ENCODE results near the gene PPOX. TPM values are rescaled to one million over a fixed set of nuclear protein-coding genes. Genes with fewer than 3 reads are reported as not detected.
A peak's percentile ranks its signal among the peaks of the same experiment; 100 is the strongest.

PPOX gene
- total RNA-seq, 1 experiment from 2014 or later: 14.3 TPM

DNA sequence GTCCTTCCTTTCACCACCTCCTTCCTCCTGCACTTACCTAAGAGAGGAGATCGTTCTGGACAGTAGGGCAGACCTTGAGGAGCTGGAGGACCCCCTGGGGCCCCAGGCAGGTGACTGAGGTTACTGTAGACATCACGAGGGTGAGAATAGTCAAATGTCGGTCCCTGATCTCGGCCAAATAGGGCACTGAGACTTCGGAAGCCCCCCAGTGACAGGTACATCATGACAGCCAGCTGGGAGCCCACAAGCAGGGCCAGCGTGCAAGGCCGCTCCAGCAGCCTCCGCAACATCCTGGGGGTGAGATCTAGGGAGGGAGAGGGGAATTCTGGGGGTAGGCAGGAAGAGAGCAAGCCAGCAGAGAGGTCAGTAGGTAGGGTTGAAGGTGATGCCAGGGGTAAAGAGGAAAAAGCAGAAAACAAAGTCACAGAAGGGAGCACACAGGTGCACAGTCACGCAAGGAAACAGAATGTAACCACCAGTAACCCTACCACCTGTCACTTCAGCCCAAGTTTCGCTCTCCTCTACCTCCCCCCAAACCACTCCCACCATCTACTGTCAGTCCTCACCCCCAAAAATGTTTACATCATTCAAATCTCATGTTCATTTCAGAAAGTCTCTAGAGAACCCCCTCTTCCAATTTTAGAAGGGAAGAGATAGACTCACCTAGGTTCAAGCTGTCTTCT, 9.7 kb downstream of the PPOX start:
- no peak for DNase-seq (ENCODE audit: low spot score)

- DNase-seq (ENCODE audit: low spot score): no peak
These were observed 10.4 kb downstream of the PPOX start for GRCh38 chr1:161176468-161177111.

- DNase-seq (ENCODE audit: low spot score): peak; percentile 83
These were observed 11.1 kb downstream of the PPOX start, which contains the start of gene B4GALT3 for GRCh38 chr1:161177112-161177935. TSS of gene B4GALT3 (minus strand) at chr1:161177507. CDS start at chr1:161176060, 1,447 bp downstream.

DNA sequence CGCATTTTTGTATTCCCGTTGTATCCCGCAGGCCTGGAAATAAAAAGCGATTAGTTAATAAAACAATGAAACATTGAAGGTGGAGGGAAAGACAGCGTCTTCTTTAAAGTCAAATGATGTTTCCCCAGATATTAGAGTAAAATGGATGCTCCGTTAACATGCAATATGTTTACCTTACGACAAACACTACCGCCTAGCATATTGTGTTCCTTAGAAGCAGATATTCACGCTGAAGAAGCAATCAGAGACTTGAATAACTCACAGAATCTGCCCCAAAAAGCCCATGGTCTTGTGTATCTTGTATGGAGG, 11.7 kb downstream of the PPOX start:
- DNase-seq (ENCODE audit: low spot score): no peak

DNA sequence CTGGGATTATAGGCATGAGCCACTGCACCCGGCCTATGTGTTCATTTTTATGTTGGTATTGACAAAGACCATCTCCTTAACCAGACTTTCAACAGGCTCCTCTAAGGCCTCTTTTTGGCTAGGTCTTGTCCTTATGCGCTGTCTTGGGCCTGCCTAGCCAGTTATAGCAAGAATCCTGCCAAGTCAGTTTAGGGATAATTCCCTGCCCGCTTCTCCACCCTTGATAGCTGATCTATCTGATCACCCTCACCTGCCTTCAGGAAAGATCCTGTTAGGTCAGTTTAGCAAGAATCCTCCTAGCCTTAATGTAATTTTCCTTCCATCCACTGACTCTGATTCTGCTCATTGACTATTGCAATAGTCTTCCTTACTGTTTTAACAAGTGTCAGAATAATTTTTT, 13.5 kb downstream of the PPOX start:
- DNase-seq (ENCODE audit: low spot score): no peak

GRCh38 chr1:161180639-161181038, 14.4 kb downstream of the PPOX start:
- DNase-seq (ENCODE audit: low spot score): no peak

DNA sequence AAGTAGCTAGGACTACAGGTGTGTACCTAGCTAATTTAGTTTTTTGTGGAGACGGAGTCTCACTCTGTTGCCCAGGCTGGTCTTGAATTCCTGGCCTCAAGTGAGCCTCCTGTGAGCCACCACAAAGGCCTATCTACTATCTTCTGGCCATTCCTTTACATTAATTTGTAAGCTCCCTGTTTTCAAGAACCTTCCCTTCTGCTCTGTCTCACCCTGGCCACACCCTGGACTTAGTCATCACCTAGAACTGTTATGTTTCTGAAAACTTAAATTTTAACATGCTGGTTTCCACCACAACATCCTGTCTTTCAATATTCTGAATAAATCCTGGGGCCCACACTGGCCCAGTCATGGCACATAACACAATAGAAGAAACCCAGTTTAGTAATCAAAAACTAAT, 16.0 kb downstream of the PPOX start:
- no peak for DNase-seq (ENCODE audit: low spot score)

GRCh38 chr1:161185282-161185682, 19.1 kb downstream of the PPOX start:
- no peak for DNase-seq (ENCODE audit: low spot score)

DNA sequence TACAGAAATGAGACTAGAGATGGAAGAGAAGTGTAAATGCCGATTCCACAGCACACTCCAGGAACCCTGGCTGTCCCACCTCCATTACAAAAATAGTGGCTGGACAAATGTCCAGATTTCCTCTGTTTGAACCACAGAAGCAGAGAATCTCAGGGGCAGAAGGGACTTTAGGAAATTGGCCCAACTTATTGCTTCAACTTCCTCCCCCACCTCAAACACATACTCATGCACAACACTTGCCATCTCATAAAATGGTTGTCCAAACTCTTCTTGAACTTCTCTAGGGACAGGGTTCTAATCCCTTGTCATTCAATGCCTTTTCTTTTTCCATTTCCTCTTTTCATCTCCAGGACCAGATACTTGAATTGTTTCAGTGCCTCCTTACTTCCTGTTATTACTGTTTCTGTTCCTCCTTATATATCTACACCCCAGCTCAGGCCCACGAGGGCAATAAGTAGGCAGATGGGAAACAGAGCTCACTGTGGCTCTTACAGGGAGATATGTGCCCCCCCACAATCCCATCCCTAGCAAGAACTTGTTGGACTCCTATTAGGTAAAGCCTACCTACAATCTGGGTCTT, 19.6 kb downstream of the PPOX start:
- no peak for DNase-seq (ENCODE audit: low spot score)

- no peak for DNase-seq (ENCODE audit: low spot score)
These were observed 21.1 kb downstream of the PPOX start for GRCh38 chr1:161187311-161187710.

DNA sequence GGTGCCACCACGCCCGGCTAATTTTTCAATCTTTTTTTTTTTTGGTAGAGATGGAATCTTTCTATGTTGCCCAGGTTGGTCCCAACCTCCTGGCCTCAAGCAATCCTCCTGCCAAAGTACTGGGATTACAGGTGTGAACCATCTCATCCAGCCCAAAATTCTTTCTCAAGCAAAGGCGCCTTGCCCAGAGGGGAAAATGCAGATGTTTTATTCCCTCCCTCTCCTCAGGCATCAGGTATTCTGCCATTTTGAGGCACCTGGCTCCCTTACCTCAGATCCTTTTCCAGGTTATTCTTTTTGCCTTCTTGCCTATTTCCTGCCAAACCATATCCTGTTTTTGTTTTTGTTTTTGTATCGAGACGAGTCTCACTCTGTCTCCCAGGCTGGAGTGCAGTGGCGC, 22.2 kb downstream of the PPOX start:
- DNase-seq (ENCODE audit: low spot score): no peak

GRCh38 chr1:161189036-161189435, 22.8 kb downstream of the PPOX start:
- no peak for DNase-seq (ENCODE audit: low spot score)

DNA sequence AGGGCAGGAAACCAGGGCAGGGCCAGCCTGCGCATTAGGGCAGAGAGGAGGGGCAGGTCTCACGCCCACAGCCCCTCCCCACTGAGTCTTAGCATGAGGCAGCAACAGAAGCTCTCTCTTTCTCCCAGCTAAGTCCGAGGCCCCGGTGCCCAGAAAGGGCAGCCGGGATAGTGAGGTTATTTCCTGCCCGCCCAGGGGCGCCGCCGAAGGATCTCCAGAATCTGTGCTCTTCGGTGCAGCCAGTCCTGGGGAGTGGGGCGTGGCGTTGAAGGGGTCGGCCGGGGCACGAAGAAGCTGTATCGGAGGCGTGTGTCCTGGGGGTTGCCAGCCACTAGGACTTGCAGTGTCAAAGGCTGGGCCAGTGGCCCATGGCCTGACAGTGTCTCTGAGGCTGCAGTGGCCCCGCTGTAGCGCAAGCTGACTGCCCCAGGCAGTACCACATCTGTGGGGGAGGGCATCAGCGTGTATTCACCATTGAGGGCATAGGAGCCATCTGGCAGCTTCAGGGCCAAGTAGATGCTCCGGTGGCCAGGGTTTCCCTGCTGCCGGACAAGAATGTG, 24.8 kb downstream of the PPOX start:
- DNase-seq (ENCODE audit: low spot score): no peak

- DNase-seq (ENCODE audit: low spot score): no peak
These were observed 25.7 kb downstream of the PPOX start for GRCh38 chr1:161191971-161192370.

GRCh38 chr1:161192476-161193465, 26.5 kb downstream of the PPOX start:
- DNase-seq (ENCODE audit: low spot score): peak; percentile 79

- DNase-seq (ENCODE audit: low spot score): no peak
These were observed 27.5 kb downstream of the PPOX start for GRCh38 chr1:161193561-161194235.

- no peak for DNase-seq (ENCODE audit: low spot score)
These were observed 28.9 kb downstream of the PPOX start for GRCh38 chr1:161195171-161195570.

DNA sequence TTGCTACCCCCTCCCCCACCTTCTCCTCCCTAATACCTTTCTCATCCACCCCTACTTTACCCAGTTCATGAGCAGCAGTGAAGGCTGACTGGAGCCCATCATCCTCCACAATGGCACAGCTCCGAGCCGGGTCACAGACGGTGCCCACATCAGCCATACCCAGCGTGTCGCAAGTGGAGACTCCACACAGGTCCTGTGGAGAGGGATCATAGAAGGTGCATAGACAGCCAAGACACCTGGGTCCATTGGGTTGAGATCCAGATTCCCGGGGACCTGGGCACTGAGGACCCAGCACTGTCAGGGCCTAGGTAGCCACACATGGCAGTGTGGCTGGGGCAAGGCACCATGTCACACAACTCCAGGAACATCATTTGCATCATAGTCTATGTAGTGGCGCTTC, 29.9 kb downstream of the PPOX start:
- no peak for DNase-seq (ENCODE audit: low spot score)

- DNase-seq (ENCODE audit: low spot score): no peak
These were observed 30.6 kb downstream of the PPOX start for GRCh38 chr1:161196521-161197451.

Data from HT-29 (cell line).